DND-41 (cell line): ENCODE data around the gene SLC35F4.
"Not testable (repeated sequence)": the region's sequence is repeated elsewhere in the genome, so short reads cannot be mapped to it uniquely, and the experiment has no call there.

Experiments used
- ATAC-seq: fragments of 200-7000 bp; cut with Tn5 transposase; 3 replicates; pipeline ENCODE4 v1.9.1; 2021; ENCODE audit warnings: low read depth; ENCODE audit not compliant: insufficient read depth
- DNase-seq: peaks from one replicate; pipeline ENCODE4 v3.0.0-alpha.2; 2020
- H2AFZ ChIP-seq: 2 replicates; pipeline ENCODE4 v1.6.0; 2012; ENCODE audit warnings: low read depth, low read length
- H3K27ac ChIP-seq: 2 replicates; pipeline ENCODE4 v1.5.1; 2012; ENCODE audit warnings: low read length, inconsistent platforms
- H3K27me3 ChIP-seq: fragments of 200-600 bp; sonication (generic); 2 replicates; pipeline ENCODE4 v1.6.0; 2012; ENCODE audit warnings: low read length, mild to moderate bottlenecking, inconsistent platforms; ENCODE audit not compliant: insufficient read depth, poor library complexity
- H3K36me3 ChIP-seq: 2 replicates; pipeline ENCODE4 v1.5.1; 2012; ENCODE audit warnings: low read length, inconsistent platforms; ENCODE audit not compliant: insufficient read depth
- H3K4me1 ChIP-seq: 2 replicates; pipeline ENCODE4 v1.5.1; 2012; ENCODE audit warnings: mild to moderate bottlenecking, low read length; ENCODE audit not compliant: insufficient read depth
- H3K4me2 ChIP-seq: 2 replicates; pipeline ENCODE4 v1.6.0; 2012; ENCODE audit warnings: mild to moderate bottlenecking, moderate library complexity, low read length, inconsistent platforms; ENCODE audit not compliant: insufficient read depth
- H3K4me3 ChIP-seq, 2 experiments: fragments of 200-600 bp in 1 of 2; shearing (Covaris generic) in 1 of 2; 2 replicates each; pipeline ENCODE4 v1.5.1; 2012 to 2016; ENCODE audit warnings: inconsistent platforms in 2 of 2, low read length in 2 of 2, mild to moderate bottlenecking in 2 of 2, low read depth in 1 of 2, moderate library complexity in 1 of 2
- H3K79me2 ChIP-seq: 2 replicates; pipeline ENCODE4 v1.6.0; 2012; ENCODE audit warnings: low read length, inconsistent platforms; ENCODE audit not compliant: insufficient read depth
- H3K9ac ChIP-seq: 2 replicates; pipeline ENCODE4 v1.6.0; 2012; ENCODE audit warnings: low read depth, mild to moderate bottlenecking, inconsistent platforms, low read length, moderate library complexity
- H3K9me3 ChIP-seq: 2 replicates; pipeline ENCODE4 v1.5.1; 2012; ENCODE audit warnings: low read length, moderate library complexity, mild to moderate bottlenecking, inconsistent platforms; ENCODE audit not compliant: insufficient read depth, severe bottlenecking
- H4K20me1 ChIP-seq: 2 replicates; pipeline ENCODE4 v1.6.0; 2012; ENCODE audit warnings: low read length; ENCODE audit not compliant: insufficient read depth
- EZH2 ChIP-seq: IDR thresholded peaks from 3 replicates; pipeline ENCODE4 v1.6.1; 2012; ENCODE audit warnings: borderline replicate concordance, low read depth, mild to moderate bottlenecking, moderate library complexity, low read length, inconsistent platforms; ENCODE audit not compliant: severe bottlenecking
- TF ChIP-seq, protein P1 (sequence below): IDR thresholded peaks from 2 replicates; pipeline ENCODE4 v1.5.1; 2012; ENCODE audit warnings: borderline replicate concordance, low read length, moderate library complexity, mild to moderate bottlenecking; ENCODE audit not compliant: poor library complexity, severe bottlenecking; ENCODE audit errors: extremely low read depth

Gene SLC35F4

DNA sequence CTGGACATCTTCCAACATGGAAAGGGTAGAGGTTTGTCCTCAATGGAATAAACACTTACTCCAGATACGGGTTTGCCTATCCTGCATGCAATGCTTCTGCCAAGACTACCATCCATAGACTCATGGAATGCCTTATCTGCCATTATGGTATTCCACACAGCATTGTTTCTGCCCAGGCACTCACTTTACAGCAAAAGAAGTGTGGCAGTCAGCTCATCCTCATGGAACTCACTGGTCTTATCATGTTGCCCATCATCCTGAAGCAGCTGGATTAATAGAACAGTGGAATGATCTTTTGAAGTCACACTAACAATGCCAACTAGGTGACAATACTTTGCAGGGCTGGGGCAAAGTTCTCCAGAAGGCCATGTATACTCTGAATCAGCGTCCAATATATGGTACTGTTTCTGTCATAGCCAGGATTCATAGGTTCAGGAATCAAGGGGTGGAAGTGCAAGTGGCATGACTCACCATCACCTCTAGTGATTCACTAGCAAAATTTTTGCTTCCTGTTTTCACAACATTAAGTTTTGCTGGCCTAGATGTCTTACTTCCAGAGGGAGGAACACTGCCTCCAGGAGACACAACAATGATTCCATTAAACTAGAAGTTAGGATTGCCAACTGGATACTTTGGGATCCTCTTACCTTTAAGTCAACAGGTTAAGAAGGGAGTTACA lies 140.4 kb downstream of the SLC35F4 start:
- Histone ChIP-seq H3K27ac (no peak overlapping the region), H2AFZ (no peak overlapping the region), H3K9ac (no peak overlapping the region), H3K27me3 (no peaks in the 10 kb centered on the region), H3K79me2 (no peaks in the 10 kb centered on the region), H3K9me3 (no peaks in the 10 kb centered on the region), H3K4me3 (no peak overlapping the region), H4K20me1 (no peaks in the 10 kb centered on the region), H3K4me1 (no peaks in the 10 kb centered on the region), H3K4me2 (no peak overlapping the region), H3K36me3 (no peaks in the 10 kb centered on the region)
- ATAC-seq (no peak), DNase-seq (no peak)
- TF ChIP-seq, protein P1, sequence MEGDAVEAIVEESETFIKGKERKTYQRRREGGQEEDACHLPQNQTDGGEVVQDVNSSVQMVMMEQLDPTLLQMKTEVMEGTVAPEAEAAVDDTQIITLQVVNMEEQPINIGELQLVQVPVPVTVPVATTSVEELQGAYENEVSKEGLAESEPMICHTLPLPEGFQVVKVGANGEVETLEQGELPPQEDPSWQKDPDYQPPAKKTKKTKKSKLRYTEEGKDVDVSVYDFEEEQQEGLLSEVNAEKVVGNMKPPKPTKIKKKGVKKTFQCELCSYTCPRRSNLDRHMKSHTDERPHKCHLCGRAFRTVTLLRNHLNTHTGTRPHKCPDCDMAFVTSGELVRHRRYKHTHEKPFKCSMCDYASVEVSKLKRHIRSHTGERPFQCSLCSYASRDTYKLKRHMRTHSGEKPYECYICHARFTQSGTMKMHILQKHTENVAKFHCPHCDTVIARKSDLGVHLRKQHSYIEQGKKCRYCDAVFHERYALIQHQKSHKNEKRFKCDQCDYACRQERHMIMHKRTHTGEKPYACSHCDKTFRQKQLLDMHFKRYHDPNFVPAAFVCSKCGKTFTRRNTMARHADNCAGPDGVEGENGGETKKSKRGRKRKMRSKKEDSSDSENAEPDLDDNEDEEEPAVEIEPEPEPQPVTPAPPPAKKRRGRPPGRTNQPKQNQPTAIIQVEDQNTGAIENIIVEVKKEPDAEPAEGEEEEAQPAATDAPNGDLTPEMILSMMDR: no peak
- TF ChIP-seq EZH2: no peak

DNA sequence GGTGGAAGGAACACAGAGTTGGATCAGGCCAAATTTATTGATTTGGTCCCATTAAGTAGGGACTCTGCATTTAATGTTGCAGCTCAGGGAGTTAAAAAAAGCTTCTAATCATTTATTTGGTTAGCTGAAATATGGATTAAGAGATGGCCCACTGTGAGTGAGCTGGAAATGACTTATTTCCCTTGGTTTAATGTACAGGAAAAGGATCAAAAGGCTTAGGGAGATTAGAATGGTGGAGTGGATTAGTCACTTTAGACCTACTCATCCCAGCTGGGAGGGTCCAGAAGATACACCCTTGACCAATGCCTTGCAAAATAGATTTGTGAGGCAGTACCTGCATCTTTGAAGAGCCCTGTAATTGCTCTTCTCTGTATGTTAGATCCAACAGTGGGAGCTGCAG lies 143.8 kb downstream of the SLC35F4 start:
- not testable (repeated sequence) for H3K9ac ChIP-seq, H3K4me2 ChIP-seq, DNase-seq, H3K9me3 ChIP-seq, H3K27me3 ChIP-seq, H2AFZ ChIP-seq, H3K79me2 ChIP-seq, H3K36me3 ChIP-seq, ATAC-seq, H3K4me1 ChIP-seq, H3K4me3 ChIP-seq, H3K27ac ChIP-seq, H4K20me1 ChIP-seq

DNA sequence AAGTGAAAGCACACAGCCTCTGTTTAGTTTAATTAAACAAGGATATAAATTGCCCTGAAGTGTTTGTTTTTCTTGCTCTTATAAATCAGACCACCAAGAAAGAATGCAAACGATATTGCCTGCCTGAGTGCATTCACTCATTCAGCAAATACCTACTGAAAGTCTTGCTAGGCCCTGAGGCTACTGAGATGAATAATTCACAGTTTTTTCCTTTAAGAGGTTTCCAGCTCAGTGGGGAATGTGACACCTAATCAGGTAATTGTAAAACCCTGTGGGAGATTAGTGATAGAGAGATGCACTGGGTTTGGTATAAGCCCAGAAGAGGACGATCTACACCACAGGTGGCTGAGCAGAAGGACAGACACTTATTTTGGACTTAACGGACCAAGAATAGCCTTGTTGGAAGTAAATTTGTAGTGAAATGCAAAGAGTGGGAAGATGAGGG lies 151.4 kb downstream of the SLC35F4 start:
- TF ChIP-seq, protein P1: no peak
- no peak for TF ChIP-seq EZH2
- no peak for DNase-seq

DNA sequence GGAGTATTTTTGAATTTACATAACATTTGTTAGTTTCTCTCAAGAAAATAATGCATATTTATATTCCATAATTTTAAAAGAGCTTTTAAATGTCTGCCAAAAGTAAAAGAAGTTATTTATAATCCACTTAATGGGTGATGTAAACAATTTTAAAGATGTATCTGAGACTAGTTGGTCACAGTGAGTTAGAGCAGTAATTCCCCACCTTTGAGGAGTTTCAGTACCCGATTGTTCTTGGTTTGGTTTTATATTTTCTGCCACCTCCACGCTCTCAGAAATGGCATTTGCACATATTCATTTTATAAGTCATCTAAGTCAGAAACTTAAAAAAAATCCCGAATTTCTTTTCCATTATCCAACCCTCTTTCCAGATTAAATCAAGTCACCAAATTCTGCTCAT lies 153.2 kb downstream of the SLC35F4 start:
- Histone ChIP-seq H3K9me3 (peaks cover 3% of the 10 kb centered on the region), H3K9ac (no peak overlapping the region), H3K27ac (no peak overlapping the region), H3K27me3 (no peaks in the 10 kb centered on the region), H3K4me2 (no peak overlapping the region), H3K4me3 (no peak overlapping the region), H3K79me2 (no peaks in the 10 kb centered on the region), H4K20me1 (no peaks in the 10 kb centered on the region), H2AFZ (no peak overlapping the region), H3K4me1 (no peaks in the 10 kb centered on the region), H3K36me3 (no peaks in the 10 kb centered on the region)
- ATAC-seq: no peak
- TF ChIP-seq EZH2: no peak
- TF ChIP-seq, protein P1: no peak
- DNase-seq: no peak

More for the DNA sequence above, 151.4 kb downstream of the SLC35F4 start:
- no peaks in the 10 kb centered on the region for H4K20me1 ChIP-seq
- H3K27ac ChIP-seq: no peak overlapping the region
- H3K36me3 ChIP-seq: no peaks in the 10 kb centered on the region
- no peak overlapping the region for H2AFZ ChIP-seq
- no peak overlapping the region for H3K9ac ChIP-seq
- H3K79me2 ChIP-seq: no peaks in the 10 kb centered on the region
- no peak overlapping the region for H3K4me3 ChIP-seq
- no peaks in the 10 kb centered on the region for H3K4me1 ChIP-seq
- no peak overlapping the region for H3K4me2 ChIP-seq
- ATAC-seq: no peak
- H3K9me3 ChIP-seq: peaks cover 3% of the 10 kb centered on the region
- no peaks in the 10 kb centered on the region for H3K27me3 ChIP-seq
